GM12891 (cell line): ENCODE measurements around the gene MXI1.

Experiments used
- POLR2A ChIP-seq: IDR thresholded peaks from 2 replicates; pipeline ENCODE4 v1.6.1; 2011; ENCODE audit warnings: low read depth, low read length, control low read depth
- POLR2AphosphoS5 ChIP-seq: IDR thresholded peaks from 2 replicates; pipeline ENCODE4 v1.6.1; 2011; ENCODE audit warnings: low read depth, low read length, control low read depth
- POU2F2 ChIP-seq: IDR thresholded peaks from 2 replicates; pipeline ENCODE4 v1.6.1; 2011; ENCODE audit warnings: low read depth, mild to moderate bottlenecking, control low read depth, low read length, moderate library complexity
- TAF1 ChIP-seq: IDR thresholded peaks from 2 replicates; pipeline ENCODE4 v1.6.1; 2011; ENCODE audit warnings: low read depth, low read length, control low read depth

DNA sequence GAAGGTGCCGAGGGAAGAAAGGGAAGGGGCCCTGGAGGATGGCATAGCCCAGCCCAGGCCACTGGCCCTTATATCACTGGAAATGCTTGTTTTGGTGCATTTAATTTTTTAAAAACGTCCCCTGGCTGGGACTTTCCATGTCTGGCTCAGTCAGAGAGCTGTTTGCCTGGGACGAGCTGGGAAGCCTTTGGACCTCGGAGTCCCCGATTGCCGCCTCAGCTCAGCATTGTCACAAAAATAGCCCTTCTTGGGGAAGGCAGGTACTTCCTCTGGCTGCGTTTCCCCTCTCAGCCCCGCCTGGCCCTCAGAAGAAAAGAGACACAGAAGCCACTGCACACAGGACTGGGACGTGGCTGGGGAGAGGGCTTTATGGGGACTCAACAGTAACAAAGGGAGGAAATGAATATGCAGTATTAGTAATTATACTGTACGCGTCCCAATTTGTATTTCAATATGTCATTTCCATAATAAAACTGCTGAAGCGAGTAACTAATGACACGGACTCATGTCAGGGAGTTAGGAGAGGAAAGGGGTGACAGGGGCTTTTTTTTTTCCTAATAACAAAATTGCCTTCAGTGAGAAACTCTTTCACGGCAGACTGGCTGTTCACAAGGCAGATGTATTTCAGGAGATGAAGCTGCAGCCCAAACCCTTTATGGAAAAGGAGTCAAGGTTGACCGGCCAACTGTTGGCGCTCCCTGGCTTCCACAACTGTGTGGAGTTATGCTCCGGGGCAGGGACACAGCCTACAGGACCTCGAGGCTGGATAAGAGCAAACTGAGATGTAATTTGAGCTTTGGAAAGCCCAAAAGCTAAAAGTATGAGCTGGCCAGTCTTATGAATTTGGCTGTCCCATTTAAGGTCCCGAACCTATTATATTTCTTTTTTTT, 31.0 kb upstream of the MXI1 start:
- no peak for TF ChIP-seq POLR2A
- TF ChIP-seq POLR2AphosphoS5: no peak
- no peak for TF ChIP-seq TAF1
- TF ChIP-seq POU2F2: no peak
